GM18951 (cell line): ENCODE measurements around the gene PCDH15.
"Not testable (repeated sequence)": the region's sequence is repeated elsewhere in the genome, so short reads cannot be mapped to it uniquely, and the experiment has no call there.

Experiments
- POLR2A ChIP-seq: IDR thresholded peaks from 4 replicates; pipeline ENCODE4 v1.6.1; 2011; ENCODE audit warnings: mild to moderate bottlenecking; ENCODE audit not compliant: insufficient read length, insufficient read depth; ENCODE audit errors: extremely low read depth
- in situ Hi-C: fragments of 300-500 bp; cut with MboI; formaldehyde crosslinking; loops from one replicate; pipeline ENCODE4 v1.12.0; 2022; ENCODE audit warnings: low sequenced_read_pairs, mixed read lengths, inconsistent platforms; ENCODE audit not compliant: unreplicated experiment

The PCDH15 gene

DNA sequence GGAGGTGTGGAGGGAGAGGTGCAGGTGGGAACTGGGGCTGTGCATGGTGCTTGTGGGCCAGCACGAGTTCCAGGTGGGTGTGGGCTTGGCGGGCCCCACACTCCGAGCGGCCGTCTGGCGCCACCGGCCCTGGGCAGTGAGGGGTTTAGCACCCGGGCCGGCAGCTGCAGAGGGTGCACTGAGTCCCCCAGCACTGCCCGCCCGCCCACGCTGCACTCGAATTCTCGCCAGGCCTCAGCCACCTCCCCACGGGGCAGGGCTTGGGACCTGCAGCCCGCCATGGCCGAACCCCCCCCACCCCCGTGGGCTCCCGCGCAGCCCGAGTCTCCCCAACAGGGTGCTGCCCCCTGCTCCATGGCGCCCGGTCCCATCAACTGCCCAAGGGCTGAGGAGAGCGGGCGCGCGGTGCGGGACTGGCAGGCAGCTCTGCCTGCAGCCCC is 810.2 kb downstream of the PCDH15 start:
- in situ Hi-C loops: no loop called here
- TF ChIP-seq POLR2A: no peak

- TF ChIP-seq POLR2A: no peak
- in situ Hi-C loops: no loop called here
Measured at GRCh38 chr10:53983431-53983830, 817.6 kb downstream of the PCDH15 start.

GRCh38 chr10:53980210-53980609 is 820.8 kb downstream of the PCDH15 start:
- in situ Hi-C loops: no loop called here
- no peak for TF ChIP-seq POLR2A

GRCh38 chr10:53978301-53978700 is 822.7 kb downstream of the PCDH15 start:
- TF ChIP-seq POLR2A: no peak
- in situ Hi-C loops: no loop called here

GRCh38 chr10:53977267-53977666 is 823.8 kb downstream of the PCDH15 start:
- in situ Hi-C loops: no loop called here
- no peak for TF ChIP-seq POLR2A

GRCh38 chr10:53957401-53957800 is 843.6 kb downstream of the PCDH15 start:
- in situ Hi-C loops: no loop called here
- TF ChIP-seq POLR2A: no peak

DNA sequence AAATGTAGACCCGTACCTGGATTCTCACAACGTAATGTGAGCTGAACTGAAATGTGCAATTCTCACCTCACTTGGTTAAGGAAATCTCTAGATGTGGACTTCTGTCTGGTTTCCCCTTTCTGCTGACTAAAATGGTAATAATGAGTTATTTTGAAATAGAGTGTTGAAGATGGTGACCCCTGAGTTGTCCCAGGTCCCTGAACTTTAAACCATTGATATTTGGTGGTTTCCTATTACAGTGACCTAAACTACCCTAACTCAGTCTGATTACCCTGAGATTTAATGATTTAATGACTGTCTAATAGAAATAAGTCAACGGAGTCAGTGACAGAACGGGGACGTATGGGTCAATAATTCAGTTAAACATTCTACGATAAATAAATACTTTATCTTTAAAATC is 845.9 kb downstream of the PCDH15 start:
- in situ Hi-C loops: no loop called here
- TF ChIP-seq POLR2A: no peak

- in situ Hi-C loops: no loop called here
- no peak for TF ChIP-seq POLR2A
Measured at GRCh38 chr10:53952698-53953630, 848.1 kb downstream of the PCDH15 start.

DNA sequence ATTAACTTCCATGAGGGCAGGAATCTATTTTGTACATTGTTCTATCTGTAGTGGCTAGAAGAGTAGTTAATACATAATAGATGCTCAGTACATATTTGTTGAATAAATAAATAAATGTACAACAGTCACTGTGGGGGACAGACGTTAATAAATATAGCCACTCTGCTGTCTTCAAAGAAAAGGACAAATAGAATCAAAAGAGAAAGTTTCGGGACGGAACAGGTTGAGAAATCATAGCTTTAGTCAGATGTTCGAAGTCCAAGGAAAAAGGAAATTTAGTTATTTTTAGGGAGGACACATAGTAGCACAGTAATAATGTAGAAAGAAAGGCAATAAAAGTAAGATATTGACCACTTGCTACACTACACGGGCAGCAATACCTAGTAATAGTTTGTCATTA is 861.4 kb downstream of the PCDH15 start:
- in situ Hi-C loops: no loop called here

GRCh38 chr10:53930648-53931047 is 870.4 kb downstream of the PCDH15 start:
- in situ Hi-C loops: no loop called here
- TF ChIP-seq POLR2A: no peak

More for the DNA sequence above, 861.4 kb downstream of the PCDH15 start:
- no peak for TF ChIP-seq POLR2A

DNA sequence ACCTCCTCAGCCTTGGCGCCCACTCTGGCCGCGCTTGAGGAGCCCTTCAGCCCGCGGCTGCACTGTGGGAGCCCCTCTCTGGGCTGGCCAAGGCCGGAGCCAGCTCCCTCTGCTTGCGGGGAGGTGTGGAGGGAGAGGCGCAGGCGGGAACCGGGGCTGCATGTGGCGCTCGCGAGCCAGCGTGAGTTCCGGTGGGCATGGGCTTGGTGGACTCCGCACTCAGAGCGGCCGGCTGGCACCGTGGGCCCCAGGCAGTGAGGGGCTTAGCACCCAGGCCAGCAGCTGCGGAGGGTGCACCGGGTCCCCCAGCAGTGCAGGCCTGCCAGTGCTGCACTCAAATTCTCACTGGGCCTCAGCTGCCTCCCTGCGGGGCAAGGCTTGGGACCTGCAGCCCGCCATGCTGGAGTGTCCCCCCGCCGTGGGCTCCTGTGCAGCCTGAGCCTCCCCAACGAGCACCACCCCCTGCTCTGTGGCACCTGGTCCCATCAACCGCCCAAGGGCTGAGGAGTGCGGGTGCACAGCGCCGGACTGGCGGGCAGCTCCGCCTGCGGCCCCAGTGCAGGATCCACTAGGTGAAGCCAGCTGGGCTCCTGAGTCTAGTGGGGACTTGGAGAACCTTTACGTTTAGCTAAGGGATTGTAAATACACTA is 876.9 kb downstream of the PCDH15 start:
- in situ Hi-C loops: not testable (repeated sequence)

DNA sequence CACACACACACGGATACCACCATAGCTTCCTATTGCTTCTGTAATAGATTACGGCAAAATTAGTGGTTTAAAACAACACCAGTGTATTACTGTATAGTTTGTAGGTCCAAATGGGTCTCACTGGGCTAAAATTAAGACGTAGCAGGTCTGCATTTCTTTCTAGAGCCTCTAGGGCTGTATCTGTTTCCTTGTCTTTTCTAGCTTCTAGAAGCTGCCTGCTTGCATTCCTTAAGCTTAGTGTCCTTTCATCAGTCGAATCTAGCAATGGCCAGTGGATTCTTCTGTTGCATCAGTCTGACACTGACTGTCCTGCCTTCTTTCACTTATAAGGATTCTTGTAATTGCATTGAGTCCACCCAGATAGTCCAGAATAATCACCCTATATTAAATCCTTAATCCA is 882.3 kb downstream of the PCDH15 start:
- TF ChIP-seq POLR2A: no peak
- in situ Hi-C loops: no loop called here

- in situ Hi-C loops: no loop called here
- TF ChIP-seq POLR2A: no peak
Measured at GRCh38 chr10:53909791-53910190, 891.2 kb downstream of the PCDH15 start.
